D341Med (cell line): ENCODE data around the gene NEK5.
"Not testable (repeated sequence)": the region's sequence is repeated elsewhere in the genome, so short reads cannot be mapped to it uniquely, and the experiment has no call there.

Experiments used
- DNase-seq: peaks from one replicate; pipeline ENCODE4 v3.0.0; 2012; ENCODE audit warnings: low spot score

NEK5 gene

GRCh38 chr13:52128714-52129700, at the start of gene NEK5:
NEK5 (minus strand) TSS chr13:52129073; CDS start chr13:52127482, 1,591 bp downstream.
- DNase-seq = peak; percentile 93

- no peak for DNase-seq
Observed at GRCh38 chr13:52177276-52177675, 48.4 kb upstream of the NEK5 start.

- not testable (repeated sequence) for DNase-seq
Observed at GRCh38 chr13:52173970-52174369, 45.1 kb upstream of the NEK5 start.

- DNase-seq = no peak
Observed at GRCh38 chr13:52173373-52173772, 44.5 kb upstream of the NEK5 start.

GRCh38 chr13:52171686-52172085, 42.8 kb upstream of the NEK5 start:
- not testable (repeated sequence) for DNase-seq

GRCh38 chr13:52170828-52171391, 42.0 kb upstream of the NEK5 start:
- DNase-seq = not testable (repeated sequence)

- DNase-seq = no peak
Observed at GRCh38 chr13:52169839-52170238, 41.0 kb upstream of the NEK5 start.

GRCh38 chr13:52165411-52165810, 36.5 kb upstream of the NEK5 start:
- no peak for DNase-seq

- no peak for DNase-seq
Observed at GRCh38 chr13:52164989-52165388, 36.1 kb upstream of the NEK5 start.

- not testable (repeated sequence) for DNase-seq
Observed at GRCh38 chr13:52163878-52164277, 35.0 kb upstream of the NEK5 start.

- no peak for DNase-seq
Observed at GRCh38 chr13:52162279-52163101, 33.6 kb upstream of the NEK5 start.

GRCh38 chr13:52161181-52161646, 32.3 kb upstream of the NEK5 start:
- no peak for DNase-seq

- no peak for DNase-seq
Observed at GRCh38 chr13:52160506-52160905, 31.6 kb upstream of the NEK5 start.

GRCh38 chr13:52160053-52160452, 31.2 kb upstream of the NEK5 start:
- no peak for DNase-seq

GRCh38 chr13:52159159-52159982, 30.5 kb upstream of the NEK5 start, which contains the start of gene NEK3:
NEK3 (minus strand) TSS chr13:52159597; CDS start chr13:52156191, 3,406 bp downstream.
- peak; percentile 87 for DNase-seq

- no peak for DNase-seq
Observed at GRCh38 chr13:52158629-52159158, 29.8 kb upstream of the NEK5 start.

GRCh38 chr13:52156724-52157261, 27.9 kb upstream of the NEK5 start:
- no peak for DNase-seq

- DNase-seq = no peak
Observed at GRCh38 chr13:52155177-52155576, 26.3 kb upstream of the NEK5 start.

GRCh38 chr13:52147225-52147624, 18.4 kb upstream of the NEK5 start:
- no peak for DNase-seq

- DNase-seq = no peak
Observed at GRCh38 chr13:52141299-52141698, 12.4 kb upstream of the NEK5 start.

- DNase-seq = no peak
Observed at GRCh38 chr13:52137489-52137888, 8.6 kb upstream of the NEK5 start.
